HG03159 (cell line): Measurements from ENCODE around the gene NAA40.

Experiments
- ATAC-seq: cut with Tn5 transposase; IDR thresholded peaks from one replicate; pipeline ENCODE4 v1.9.1; 2021; ENCODE audit warnings: mild to moderate bottlenecking, moderate library complexity; ENCODE audit not compliant: unreplicated experiment

NAA40 gene

GRCh38 chr11:63912678-63913077 is 26.1 kb upstream of the NAA40 start:
- ATAC-seq: no peak

DNA sequence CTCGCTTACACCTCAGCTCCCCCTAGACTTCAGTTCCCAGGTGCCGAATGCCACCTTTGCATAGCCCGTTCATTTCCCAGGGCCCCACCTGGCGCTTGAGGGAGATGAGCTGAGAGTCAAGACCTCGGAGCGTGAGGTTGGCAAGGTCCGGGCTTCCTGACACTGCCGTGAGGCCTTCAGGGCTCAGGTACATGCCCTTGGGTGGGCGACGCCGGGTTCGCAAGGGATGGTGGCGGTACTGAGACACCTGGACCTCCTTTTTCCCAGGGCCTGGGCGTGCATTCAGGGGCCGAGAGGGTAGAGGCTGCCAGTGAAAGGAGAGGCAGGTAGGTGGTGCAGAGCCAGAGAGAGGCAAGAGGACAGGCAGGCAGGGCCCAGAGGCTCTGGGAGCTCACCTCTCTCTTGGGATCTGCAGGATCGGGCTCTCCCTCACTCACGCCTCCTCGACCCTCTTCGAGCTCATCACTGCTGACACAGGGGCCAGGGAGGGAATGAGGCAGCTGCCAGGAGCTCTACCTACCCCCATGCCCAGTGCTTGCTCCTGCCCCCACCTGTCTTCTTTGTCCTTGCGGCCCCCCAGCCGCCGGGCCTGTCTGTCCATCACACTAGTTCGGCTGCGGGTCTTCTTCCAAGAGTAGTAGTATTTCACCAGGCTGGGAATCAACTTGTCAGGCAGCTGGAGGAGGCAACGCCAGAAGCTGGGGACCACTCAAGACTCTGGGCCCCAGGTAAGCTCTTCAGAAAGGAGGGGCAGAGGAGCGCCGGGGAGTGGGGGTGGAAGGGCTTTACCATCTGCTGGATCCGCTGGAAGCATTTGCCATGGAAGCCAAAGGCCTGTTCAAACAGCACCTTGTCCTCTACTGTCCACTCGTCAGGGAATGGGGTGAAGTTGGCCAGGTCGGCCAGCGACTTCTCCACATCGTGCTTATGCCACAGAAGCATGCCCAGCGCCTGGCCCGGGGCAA is 24.7 kb upstream of the NAA40 start:
- ATAC-seq: no peak

- ATAC-seq: no peak
Observed at GRCh38 chr11:63914896-63915691, 23.7 kb upstream of the NAA40 start.

DNA sequence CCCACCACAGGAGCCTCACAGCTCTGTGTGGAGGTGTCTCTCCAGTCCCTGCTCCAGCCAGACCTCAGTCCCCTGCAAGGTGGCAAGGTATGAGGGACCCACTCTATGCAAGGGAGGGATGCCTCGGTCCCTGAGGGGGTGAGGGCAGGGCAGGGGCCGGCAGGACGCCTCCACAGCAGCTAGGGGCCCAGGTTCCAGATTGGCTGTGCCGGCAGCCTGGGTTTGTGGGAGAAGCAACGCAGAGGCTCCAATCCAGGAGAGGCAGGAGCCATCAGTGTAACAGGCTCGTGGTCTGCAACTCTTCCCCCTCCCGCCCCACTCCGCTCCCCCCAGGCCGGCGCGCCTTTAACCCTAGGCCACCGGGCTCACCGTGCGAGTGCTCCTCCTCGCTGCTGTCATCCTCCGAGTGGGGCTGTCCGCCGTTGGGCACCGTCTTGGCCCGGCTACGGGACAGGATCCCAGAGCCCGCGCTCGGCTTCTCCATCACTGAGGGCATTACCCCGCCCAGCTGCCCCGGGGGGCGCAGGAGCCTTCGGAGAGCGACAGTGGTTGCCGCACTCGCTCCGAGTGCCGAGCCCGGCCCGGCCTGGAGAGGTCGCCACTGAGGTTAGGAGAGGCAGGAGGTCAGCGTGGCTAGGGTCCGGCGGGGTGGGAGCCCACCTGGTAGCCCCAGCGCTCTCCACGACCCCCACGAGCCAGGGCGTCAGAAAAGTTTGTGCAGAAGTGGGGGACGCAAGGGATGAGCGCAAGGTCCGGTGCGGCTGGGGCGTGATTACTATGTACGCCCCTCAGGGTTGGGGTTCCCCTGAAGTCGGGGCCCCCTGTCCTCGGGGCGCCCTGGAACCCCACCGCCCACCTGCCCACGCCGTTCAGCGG is 22.6 kb upstream of the NAA40 start:
- no peak for ATAC-seq

- no peak for ATAC-seq
Observed at GRCh38 chr11:63916837-63917691, 21.7 kb upstream of the NAA40 start, which contains the start of gene RCOR2. Gene RCOR2 (minus strand): TSS chr11:63917164. CDS start chr11:63916456, 708 bp downstream.

DNA sequence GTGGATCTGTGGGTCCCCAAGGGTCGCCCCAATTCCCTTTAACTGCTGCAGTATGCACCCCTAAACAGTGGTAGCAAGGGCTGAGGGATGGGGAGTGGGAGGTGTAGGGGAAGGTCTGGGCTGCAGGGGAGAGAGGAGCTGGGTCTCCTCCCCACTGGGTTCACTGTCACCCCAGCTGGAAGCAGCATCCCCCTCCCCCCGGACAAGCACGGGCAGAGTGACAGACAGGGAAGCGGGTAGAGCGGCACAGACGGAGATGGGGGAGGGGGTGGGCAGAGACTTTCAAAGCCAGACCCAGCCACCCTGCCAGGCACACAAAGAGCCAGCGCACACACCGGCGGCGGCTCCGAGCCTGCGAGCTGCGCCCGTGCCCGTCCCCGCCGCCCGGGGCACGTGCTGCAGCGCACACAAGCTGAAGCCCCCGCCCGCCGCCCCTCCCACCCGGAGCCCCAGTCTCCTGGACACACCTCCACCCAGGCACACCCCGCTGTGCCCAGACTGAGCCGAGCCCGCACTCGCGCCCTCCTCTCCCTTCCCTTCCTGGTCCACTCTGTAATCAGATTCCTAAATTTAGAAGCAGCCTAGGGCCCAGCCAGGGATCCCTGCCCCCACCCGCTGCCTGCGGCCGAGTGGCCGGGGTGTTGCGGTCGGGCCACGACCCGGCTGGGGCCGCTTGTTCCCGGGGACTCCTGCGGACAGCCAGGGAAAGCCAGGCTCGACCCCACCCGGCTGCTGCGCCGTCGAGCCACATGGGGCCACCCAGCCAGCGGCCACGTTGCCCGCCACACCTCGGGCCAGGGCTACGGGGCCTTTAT is 20.9 kb upstream of the NAA40 start:
- ATAC-seq: no peak

DNA sequence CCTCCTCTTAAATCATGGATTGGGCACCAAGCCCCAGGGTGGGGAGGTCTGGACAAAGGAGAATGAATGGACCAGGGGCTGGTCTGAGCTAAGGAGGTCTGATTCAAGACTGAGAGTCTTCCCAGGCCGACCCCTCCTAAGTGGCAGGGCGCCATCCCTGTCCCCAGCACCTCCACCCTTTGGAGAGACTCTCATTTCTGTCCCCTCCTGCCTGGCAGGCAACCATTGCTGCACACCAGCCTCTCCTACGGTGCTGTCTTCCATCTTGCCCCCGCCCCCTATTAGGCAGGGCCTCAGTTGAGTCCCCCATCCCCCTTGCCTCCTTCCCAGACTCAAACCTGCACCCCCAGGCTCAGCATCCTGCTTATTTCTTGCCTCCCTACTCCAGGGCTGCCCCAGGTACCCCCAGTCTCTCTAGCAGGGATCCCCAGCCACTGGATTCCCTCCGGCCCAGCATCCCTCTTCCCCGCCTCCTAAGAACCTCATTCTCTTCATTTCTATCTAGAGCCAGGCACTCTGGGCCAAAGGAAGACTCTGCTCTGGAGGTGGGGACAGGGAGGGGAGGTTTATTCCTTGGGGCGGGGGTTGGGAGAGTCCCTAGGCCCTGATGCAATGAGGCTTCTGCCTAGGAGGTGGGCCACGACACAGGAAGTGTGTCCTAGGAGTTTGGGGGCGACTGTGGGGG is 20.2 kb upstream of the NAA40 start:
- no peak for ATAC-seq

- ATAC-seq: no peak
Observed at GRCh38 chr11:63919267-63920125, 19.3 kb upstream of the NAA40 start.

- no peak for ATAC-seq
Observed at GRCh38 chr11:63920126-63920938, 18.5 kb upstream of the NAA40 start.

DNA sequence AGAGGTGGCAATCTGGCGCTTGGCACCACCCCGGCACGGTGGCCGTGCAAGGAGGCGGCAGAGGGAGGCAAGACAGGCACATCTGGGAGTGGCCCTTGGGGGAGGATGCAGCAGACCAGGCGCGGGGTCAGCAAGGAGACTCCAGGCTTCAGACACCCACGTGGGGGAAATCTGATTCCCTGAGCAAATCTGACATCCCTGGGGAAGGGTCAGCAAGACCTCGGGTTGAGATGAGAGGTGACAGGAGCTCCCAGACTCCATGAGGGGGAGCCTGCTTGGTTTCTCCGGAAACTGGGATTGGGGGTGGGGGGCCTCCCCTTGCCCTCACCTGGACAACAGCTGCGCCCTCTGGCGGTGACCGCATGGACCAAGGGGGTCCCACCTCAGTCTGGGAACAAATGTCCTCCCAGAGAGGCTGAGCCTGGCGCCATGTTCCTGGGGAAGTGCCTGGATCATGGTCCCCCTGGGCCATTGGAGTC is 17.8 kb upstream of the NAA40 start:
- no peak for ATAC-seq

DNA sequence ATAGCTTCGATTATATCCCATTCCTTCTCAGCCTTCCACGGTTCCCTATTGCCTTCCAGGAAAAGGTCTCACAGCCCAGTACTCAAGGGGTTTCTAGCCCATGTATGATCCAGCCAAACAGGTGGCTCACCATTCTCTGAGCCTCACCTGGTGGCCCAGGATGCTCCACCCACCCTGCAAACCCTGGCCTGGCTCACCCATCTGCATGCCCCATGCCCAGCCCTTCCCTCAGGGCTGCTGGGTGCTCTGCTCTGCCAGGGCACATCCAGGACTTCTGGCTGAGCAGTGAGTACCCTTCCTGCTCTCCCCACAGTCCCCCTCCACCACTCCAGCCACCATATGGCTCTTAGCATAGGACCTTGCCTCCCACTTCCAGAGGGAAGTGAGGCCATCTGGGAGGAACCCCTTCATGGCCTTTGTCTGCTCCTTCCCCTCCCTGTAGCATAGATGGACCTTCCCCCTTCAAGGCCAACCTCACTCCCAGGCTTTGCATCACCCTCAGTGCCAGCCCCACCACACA is 16.1 kb upstream of the NAA40 start:
- no peak for ATAC-seq

DNA sequence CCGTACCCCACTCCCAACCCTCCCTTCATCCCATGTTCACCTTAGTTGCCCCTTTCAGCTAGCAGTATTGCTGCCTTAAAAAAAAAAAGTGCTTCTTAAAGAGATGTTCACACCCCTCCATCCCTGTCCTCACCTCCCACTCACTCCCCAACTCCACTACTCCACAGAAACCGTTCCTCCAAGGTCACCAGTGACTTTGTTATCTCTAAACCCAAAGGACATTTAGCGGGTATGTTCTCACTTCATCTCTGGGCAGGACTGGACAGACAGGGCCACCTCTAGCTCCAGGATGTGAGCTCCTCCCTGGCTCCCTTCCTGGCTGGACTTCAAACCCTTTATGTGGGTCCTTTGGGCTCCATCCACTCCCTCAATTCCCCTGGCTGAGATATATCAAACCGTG is 15.5 kb upstream of the NAA40 start:
- no peak for ATAC-seq

DNA sequence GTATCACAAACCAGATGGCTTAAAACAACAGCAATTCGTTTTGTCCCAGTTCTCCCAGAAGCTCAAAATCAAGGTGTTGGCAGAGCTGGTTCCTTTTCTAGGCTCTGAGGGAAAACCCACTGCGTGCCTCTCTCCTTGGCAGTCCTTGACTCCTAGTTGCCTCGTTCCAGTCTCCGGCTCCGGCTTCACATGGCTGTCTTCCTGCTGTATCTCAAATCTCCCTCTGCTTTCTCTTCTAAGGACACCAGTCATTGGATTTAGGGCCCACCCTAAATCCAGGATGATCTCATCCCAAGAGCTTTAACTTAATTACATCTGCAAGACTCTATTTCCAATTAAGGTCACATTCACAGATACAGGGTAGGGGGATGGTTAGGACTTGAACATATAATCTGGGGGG is 9.2 kb upstream of the NAA40 start:
- ATAC-seq: no peak

- ATAC-seq: no peak
Observed at GRCh38 chr11:63931045-63931444, 7.8 kb upstream of the NAA40 start.

DNA sequence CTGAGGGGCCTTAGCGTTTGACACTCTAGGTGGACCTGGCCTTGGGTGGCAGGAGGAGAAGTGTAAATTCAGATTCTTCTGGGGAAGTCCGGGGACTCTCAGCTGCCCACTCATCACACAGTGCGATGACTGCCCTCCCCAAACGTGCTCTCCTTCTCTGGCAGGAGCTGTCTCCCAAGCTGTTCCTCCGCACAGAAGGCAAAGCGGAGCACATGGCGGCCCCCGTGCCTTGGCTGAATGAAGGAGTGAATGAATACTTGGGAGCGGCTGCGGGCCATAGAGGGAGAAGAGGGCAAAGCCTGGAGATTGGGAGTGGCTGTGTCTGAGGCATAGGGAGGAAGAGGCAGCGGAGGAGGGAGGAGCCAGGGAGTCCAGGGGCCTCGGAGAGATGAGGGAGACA is 6.9 kb upstream of the NAA40 start:
- ATAC-seq: no peak

GRCh38 chr11:63933459-63933858 is 5.3 kb upstream of the NAA40 start:
- no peak for ATAC-seq
